Ovary (tissue), 9 donors: Measurements from ENCODE around the gene RBKS. TPM values are rescaled to one million over a fixed set of nuclear protein-coding genes. Genes with fewer than 3 reads are reported as not detected.
"Not testable (repeated sequence)": the region's sequence is repeated elsewhere in the genome, so short reads cannot be mapped to it uniquely, and the experiment has no call there.

Experiments
- DNase-seq, 5 donors: peaks; one replicate each; pipeline ENCODE4 v3.0.0-alpha.2; 2019 to 2020
- H3K27ac ChIP-seq, 2 donors: fragments of 200-600 bp; one replicate each; pipeline versions ENCODE4 v1.5.1 to v1.8.0; 2019 to 2022
- H3K27me3 ChIP-seq: fragments of 200-600 bp; one replicate; pipeline ENCODE4 v1.8.0; 2022
- H3K36me3 ChIP-seq: fragments of 200-600 bp; sonication (generic); one replicate; pipeline ENCODE4 v1.5.1; 2019
- H3K4me1 ChIP-seq: one replicate; pipeline ENCODE4 v1.8.1; 2013; ENCODE audit warnings: mild to moderate bottlenecking, moderate library complexity; ENCODE audit not compliant: insufficient read depth
- H3K4me3 ChIP-seq: fragments of 200-600 bp; sonication (generic); one replicate; pipeline ENCODE4 v1.5.1; 2017
- H3K9me3 ChIP-seq, 2 donors: fragments of 200-600 bp in 1 of 2; sonication (generic) in 1 of 2; one replicate each; pipeline versions ENCODE4 v1.5.1 to v1.8.1; 2013 to 2019; ENCODE audit warnings: mild to moderate bottlenecking in 1 of 2, moderate library complexity in 1 of 2
- EP300 ChIP-seq: sonication (generic); formaldehyde crosslinking; IDR thresholded peaks from one replicate; pipeline ENCODE4 v1.6.1; 2017; ENCODE audit warnings: antibody characterized with exemption
- POLR2A ChIP-seq: fragments of 450-650 bp; IDR thresholded peaks from one replicate; pipeline ENCODE4 v1.6.1; 2017; ENCODE audit warnings: antibody characterized with exemption, mild to moderate bottlenecking, moderate library complexity
- WGBS, 3 donors: extraction: QIAGEN DNeasy Blood & Tissue Kit in 1 of 3; methylation state at CpG; one replicate each; pipeline versions ENCODE4 v1.1.5 to v1.1.7; 2013 to 2017; 5-methylcytosine and 5-hydroxymethylcytosine counted together
- intact Hi-C, 4 donors: fragments of 100-400 bp; cut with DNase I; formaldehyde crosslinking; loops; one replicate each; pipeline versions ENCODE4 v1.11.0 to v1.15.1; 2022 to 2023
- polyA plus RNA-seq, 2 donors: library from polyadenylated mRNA; stranded (reverse); fragments of 200-250 nt in 1 of 2; fragments of 350-450 nt in 1 of 2; fragmentation: Illumina TruSeq in 1 of 2; extraction: RNeasy Lipid Tissue Mini Kit (QIAGEN cat#74804) in 1 of 2; gene quantifications; one replicate each; pipeline ENCODE4 v1.2.3, GENCODE V29; 2013 to 2014
- total RNA-seq, 7 donors: library from RNA; depleted of rRNA in 2 of 7; stranded (reverse); fragments of >200 nt in 2 of 7; fragmentation: NEBNext Ultra II Directional in 3 of 7; extraction: Animal tissue kit (Norgen Biotek cat#: 25700) in 3 of 7; gene quantifications; one replicate each; pipeline versions ENCODE4 v1.1.0 to v1.2.4, GENCODE V29; 2016 to 2023
- TF ChIP-seq, protein P1 (sequence below), 3 donors: fragments of 450-650 bp in 2 of 3; fragments of 200-600 bp in 1 of 3; IDR thresholded peaks; one replicate each; pipeline versions ENCODE4 v1.5.1 to v1.8.0; 2016 to 2022; ENCODE audit warnings: antibody characterized with exemption in 3 of 3, mild to moderate bottlenecking in 1 of 3
- donor health status: DM: no; HTN: no; CAD: no; lungs with moderate emphysema.
- donor health status: DM: no; HTN: no; CAD: no.
- donor health status: Bipolar disorder and iron deficiency.
- donor health status: DM: yes; HTN: yes; CAD: no.
- donor health status: DM: no; HTN: no; CAD: no.
- donor health status: DM: yes; HTN: yes; CAD: no.

RBKS gene
- total and polyA plus RNA-seq, 9 donors, result 1.9 to 32.9 (median 4.0) TPM

DNA sequence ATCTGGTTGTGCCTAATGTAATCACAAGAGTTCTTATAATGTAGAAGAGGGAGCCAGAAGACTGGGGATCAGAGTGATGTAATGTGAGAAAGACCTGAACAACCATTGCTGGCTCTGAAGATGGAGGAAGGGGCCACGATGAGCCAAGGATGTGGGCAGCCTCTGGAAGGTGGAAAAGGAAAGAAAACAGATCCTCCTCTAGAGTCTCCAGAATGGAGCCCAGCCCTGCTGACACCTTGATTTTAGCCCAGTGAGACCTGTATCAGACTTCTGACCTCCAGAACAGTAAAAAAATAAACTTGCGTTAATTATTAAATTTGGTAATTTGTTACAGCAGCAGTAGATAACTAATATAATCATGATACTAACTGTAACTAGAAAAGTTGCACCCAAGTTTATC is 3.1 kb downstream of the RBKS start:
- Histone ChIP-seq H3K27me3 (no peaks in the 10 kb centered on the region), H3K36me3 (no peaks in the 10 kb centered on the region), H3K4me3 (no peak overlapping the region), H3K4me1 (peaks cover 3% of the 10 kb centered on the region), H3K9me3 (no peaks in the 10 kb centered on the region), H3K27ac (no peak overlapping the region)
- intact Hi-C loops, result loop anchor here in 1 of 4 donors (10.0 kb wide), 1 partner anchor 172 kb away; no protein-coding TSS in a partner anchor
- WGBS, 3 donors, result 52 to 90% (median 83%) methylated on average over 2 of the region's 2 CpGs
- TF ChIP-seq POLR2A (no peak), EP300 (no peak)
- TF ChIP-seq, protein P1, sequence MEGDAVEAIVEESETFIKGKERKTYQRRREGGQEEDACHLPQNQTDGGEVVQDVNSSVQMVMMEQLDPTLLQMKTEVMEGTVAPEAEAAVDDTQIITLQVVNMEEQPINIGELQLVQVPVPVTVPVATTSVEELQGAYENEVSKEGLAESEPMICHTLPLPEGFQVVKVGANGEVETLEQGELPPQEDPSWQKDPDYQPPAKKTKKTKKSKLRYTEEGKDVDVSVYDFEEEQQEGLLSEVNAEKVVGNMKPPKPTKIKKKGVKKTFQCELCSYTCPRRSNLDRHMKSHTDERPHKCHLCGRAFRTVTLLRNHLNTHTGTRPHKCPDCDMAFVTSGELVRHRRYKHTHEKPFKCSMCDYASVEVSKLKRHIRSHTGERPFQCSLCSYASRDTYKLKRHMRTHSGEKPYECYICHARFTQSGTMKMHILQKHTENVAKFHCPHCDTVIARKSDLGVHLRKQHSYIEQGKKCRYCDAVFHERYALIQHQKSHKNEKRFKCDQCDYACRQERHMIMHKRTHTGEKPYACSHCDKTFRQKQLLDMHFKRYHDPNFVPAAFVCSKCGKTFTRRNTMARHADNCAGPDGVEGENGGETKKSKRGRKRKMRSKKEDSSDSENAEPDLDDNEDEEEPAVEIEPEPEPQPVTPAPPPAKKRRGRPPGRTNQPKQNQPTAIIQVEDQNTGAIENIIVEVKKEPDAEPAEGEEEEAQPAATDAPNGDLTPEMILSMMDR (IDR thresholded peaks at IDR 0.05), result no peak
- no peak for DNase-seq

DNA sequence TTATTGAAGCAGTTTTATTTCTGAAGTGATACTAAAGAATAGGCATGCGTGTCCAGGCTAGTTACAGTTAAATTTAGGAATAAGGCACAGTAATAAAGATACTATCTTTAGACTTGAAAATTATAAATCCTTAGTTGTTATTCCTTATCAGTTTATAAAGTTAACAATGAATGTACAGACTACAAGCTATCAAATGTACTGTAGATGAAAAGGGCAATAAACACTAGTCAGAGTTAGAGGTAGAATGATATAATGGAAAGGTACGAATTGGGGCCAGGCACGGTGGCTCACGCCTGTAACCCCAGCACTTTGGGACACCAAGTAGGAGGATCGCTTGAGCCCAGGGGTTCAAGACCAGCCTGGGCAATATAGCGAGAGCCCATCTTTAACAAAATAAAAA is 3.9 kb downstream of the RBKS start:
- no peaks in the 10 kb centered on the region for H3K27me3 ChIP-seq
- WGBS, 3 donors, result 96 to 97% (median 97%) methylated on average over 6 of the region's 6 CpGs
- DNase-seq, result no peak
- intact Hi-C loops, result loop anchor here in 1 of 4 donors (10.0 kb wide), 1 partner anchor 172 kb away; no protein-coding TSS in a partner anchor
- TF ChIP-seq EP300, result no peak
- TF ChIP-seq, protein P1 (IDR thresholded peaks at IDR 0.05), result no peak
- peaks cover 1% of the 10 kb centered on the region for H3K4me1 ChIP-seq
- no peaks in the 10 kb centered on the region for H3K9me3 ChIP-seq
- H3K27ac ChIP-seq, result no peak overlapping the region
- no peaks in the 10 kb centered on the region for H3K36me3 ChIP-seq
- no peak overlapping the region for H3K4me3 ChIP-seq

DNA sequence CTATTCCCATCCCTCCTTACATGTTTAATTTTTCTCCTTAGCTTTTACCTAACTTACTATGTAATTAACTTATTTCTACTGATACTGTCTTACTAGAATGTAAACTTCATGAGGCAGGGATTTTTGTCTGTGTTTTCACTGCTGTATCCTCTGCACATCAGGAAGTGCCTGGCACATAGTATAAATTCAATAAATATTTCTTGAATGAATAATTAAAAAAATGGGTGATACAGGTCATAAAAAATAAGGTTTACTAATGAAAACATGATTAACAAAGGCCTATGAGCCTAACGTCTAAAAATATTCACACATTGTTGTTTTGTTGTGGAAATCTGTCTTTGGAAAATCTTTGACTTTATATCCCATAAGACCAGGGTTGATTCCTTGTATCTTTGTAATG is 4.5 kb downstream of the RBKS start:
- WGBS, 3 donors, result 5 to 31% (median 14%) methylated on average over 1 of the region's 1 CpG
- H3K9me3 ChIP-seq, result no peaks in the 10 kb centered on the region
- no peak for TF ChIP-seq EP300
- H3K27me3 ChIP-seq, result no peaks in the 10 kb centered on the region
- no peak overlapping the region for H3K4me3 ChIP-seq
- intact Hi-C loops, result loop anchor here in 1 of 4 donors (10.0 kb wide), 1 partner anchor 171 kb away; no protein-coding TSS in a partner anchor
- DNase-seq, result no peak
- no peaks in the 10 kb centered on the region for H3K36me3 ChIP-seq
- H3K4me1 ChIP-seq, result peaks cover 1% of the 10 kb centered on the region
- H3K27ac ChIP-seq, result no peak overlapping the region

DNA sequence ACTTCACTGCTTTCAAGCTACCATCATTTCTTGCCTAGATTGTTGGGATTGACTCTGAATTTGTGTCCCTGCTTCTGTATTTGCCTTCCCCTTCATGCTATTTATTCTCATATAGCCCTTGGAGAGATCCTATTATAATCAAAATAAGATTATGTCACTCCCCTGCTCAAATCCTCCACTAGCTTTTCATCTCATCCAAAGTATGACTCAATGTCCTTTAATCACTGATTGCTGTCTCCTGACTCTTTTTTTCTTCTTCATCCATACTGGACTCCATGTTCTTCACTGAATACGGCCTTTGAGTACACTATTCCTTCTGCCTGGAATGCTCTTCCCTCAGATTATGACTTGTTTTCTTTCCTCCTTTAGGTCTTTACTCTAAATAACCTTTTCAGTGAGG is 5.0 kb downstream of the RBKS start:
- WGBS, 3 donors, result 28 to 55% (median 50%) methylated on average over 1 of the region's 1 CpG
- intact Hi-C loops, result loop anchor here in 1 of 4 donors (10.0 kb wide), 1 partner anchor 170 kb away; no protein-coding TSS in a partner anchor
- no peak overlapping the region for H3K4me3 ChIP-seq
- no peak for TF ChIP-seq EP300
- TF ChIP-seq, protein P1 (IDR thresholded peaks at IDR 0.05), result no peak
- no peak overlapping the region for H3K27ac ChIP-seq
- H3K4me1 ChIP-seq, result peaks cover 1% of the 10 kb centered on the region
- no peaks in the 10 kb centered on the region for H3K36me3 ChIP-seq
- H3K27me3 ChIP-seq, result no peaks in the 10 kb centered on the region
- no peaks in the 10 kb centered on the region for H3K9me3 ChIP-seq
- no peak for DNase-seq

DNA sequence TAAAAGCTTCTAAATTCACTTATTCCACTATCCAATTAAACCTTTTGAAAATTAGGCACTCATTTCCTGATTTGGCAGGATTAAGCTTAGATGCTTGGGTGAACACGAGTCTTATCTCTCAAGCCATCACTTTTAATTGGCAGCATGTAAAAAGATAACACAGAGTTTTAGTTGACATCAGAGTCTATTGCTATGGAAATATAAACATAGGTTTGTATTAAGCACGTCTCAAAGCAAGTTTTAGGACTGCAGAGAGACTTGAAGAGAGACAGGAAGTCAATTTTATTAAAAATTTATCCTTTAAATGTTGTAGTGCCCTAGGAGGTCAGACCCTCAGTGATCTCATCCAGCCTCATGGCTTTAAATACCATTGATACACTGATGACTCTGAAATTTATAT is 5.6 kb downstream of the RBKS start:
- no peak overlapping the region for H3K27ac ChIP-seq
- H3K4me1 ChIP-seq, result peaks cover 1% of the 10 kb centered on the region
- WGBS, 3 donors, result 18 to 56% (median 44%) methylated on average over 2 of the region's 2 CpGs
- H3K4me3 ChIP-seq, result no peak overlapping the region
- H3K27me3 ChIP-seq, result no peaks in the 10 kb centered on the region
- TF ChIP-seq POLR2A (no peak), EP300 (no peak)
- TF ChIP-seq, protein P1 (IDR thresholded peaks at IDR 0.05), result no peak
- no peaks in the 10 kb centered on the region for H3K36me3 ChIP-seq
- no peaks in the 10 kb centered on the region for H3K9me3 ChIP-seq
- no peak for DNase-seq
- intact Hi-C loops, result loop anchor here in 1 of 4 donors (10.0 kb wide), 1 partner anchor 170 kb away; no protein-coding TSS in a partner anchor

DNA sequence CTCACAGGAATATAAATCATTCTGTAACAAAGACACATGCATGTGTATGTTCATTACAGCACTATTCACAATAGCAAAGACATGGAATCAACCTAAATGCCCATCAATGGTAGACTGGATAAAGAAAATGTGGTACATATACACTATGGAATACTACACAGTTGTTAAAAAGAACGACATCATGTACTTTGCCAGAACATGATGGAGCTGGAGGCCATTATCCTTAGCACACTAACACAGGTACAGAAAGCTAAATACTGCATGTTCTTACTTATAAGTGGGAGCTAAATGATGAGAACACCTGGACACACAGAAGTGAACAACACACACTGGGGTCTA is 7.6 kb downstream of the RBKS start:
- not testable (repeated sequence) for H3K4me1 ChIP-seq, H3K36me3 ChIP-seq, H3K27ac ChIP-seq, H3K27me3 ChIP-seq, H3K4me3 ChIP-seq, H3K9me3 ChIP-seq, DNase-seq
- 94 to 100% (median 97%) methylated on average over 1 of the region's 1 CpG for WGBS, 3 donors
- intact Hi-C loops, result loop anchor here in 1 of 4 donors (10.0 kb wide), 1 partner anchor 168 kb away; no protein-coding TSS in a partner anchor

DNA sequence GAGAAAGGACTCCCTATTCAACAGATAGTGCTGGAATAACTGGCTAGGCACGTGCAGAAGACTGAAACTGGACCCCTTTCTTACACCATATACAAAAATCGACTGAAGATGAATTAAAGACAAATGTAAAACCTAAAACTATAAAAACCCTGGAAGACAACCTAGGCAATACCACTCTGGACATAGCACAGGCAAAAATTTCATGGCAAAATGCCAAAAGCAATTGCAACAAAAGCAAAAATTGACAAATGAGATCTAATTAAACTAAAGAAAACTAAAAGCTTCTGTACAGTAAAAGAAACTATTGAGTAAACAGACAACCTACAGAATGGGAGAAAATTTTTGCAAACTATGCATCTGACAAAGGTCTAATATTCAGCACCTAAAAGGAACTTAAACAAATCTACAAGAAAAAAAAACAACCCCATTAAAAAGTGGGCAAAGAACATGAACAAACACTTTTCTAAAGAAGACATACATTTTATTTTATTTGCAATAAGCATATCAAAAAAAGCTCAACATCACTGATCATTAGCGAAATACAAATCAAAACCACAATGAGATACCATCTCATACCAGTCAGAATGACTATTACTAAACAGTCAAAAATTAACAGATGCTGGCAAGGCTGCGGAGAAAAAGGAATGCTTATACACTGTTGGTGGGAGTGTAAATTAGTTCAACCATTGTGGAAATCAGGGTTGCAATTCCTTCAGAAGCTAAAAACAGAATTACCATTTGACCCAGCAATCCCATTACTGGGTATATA is 8.2 kb downstream of the RBKS start:
- H3K4me1 ChIP-seq, H3K27me3 ChIP-seq, H3K4me3 ChIP-seq, H3K9me3 ChIP-seq, DNase-seq, H3K36me3 ChIP-seq, H3K27ac ChIP-seq: not testable (repeated sequence)
- 94 to 96% (median 95%) methylated on average over 4 of the region's 4 CpGs for WGBS, 3 donors
- intact Hi-C loops, result loop anchor here in 1 of 4 donors (10.0 kb wide), 1 partner anchor 167 kb away; no protein-coding TSS in a partner anchor
